Measurements from ENCODE around the gene SHLD3. TPM values are rescaled to one million over a fixed set of nuclear protein-coding genes. Genes with fewer than 3 reads are reported as not detected.
"Not testable (repeated sequence)": the region's sequence is repeated elsewhere in the genome, so short reads cannot be mapped to it uniquely, and the experiment has no call there.

The SHLD3 gene
- polyA plus RNA-seq, 1 donor: 6.1 TPM

GRCh38 chr5:65674749-65675148 is 49.9 kb downstream of the SHLD3 start:
- no peaks in the 10 kb centered on the region for H3K4me1 ChIP-seq (ENCODE audit: control insufficient read depth, insufficient read depth, low read length)
- H3K36me3 ChIP-seq (ENCODE audit: control insufficient read depth, insufficient read depth, low read length): peaks cover 2% of the 10 kb centered on the region
- H3K4me3 ChIP-seq (ENCODE audit: low read length): no peak overlapping the region
- no peak for DNase-seq
- H3K9me3 ChIP-seq (ENCODE audit: control insufficient read depth, low read depth, low read length): no peaks in the 10 kb centered on the region
- no peak overlapping the region for H3K27ac ChIP-seq (ENCODE audit: low read length)
- H3K27me3 ChIP-seq (ENCODE audit: control insufficient read depth, insufficient read depth, low read length): no peaks in the 10 kb centered on the region

- not testable (repeated sequence) for H3K9me3 ChIP-seq (ENCODE audit: control insufficient read depth, low read depth, low read length); H3K27ac ChIP-seq (ENCODE audit: low read length); DNase-seq; H3K4me3 ChIP-seq (ENCODE audit: low read length); H3K4me1 ChIP-seq (ENCODE audit: control insufficient read depth, insufficient read depth, low read length); H3K36me3 ChIP-seq (ENCODE audit: control insufficient read depth, insufficient read depth, low read length); H3K27me3 ChIP-seq (ENCODE audit: control insufficient read depth, insufficient read depth, low read length)
- WGBS (ENCODE audit: insufficient coverage, low lambda C conversion rate): 100% methylated on average over 1 of the region's 3 CpGs
These were observed 51.2 kb downstream of the SHLD3 start for GRCh38 chr5:65676056-65676455.

Other genes starting within 250 kb of the SHLD3 start
- gene ADAMTS6, start 143.1 kb upstream of the SHLD3 start, polyA plus RNA-seq: 2.3 TPM
- 19.0 TPM for gene CENPK, start 61.9 kb upstream of the SHLD3 start, polyA plus RNA-seq
- gene PPWD1, start 61.7 kb upstream of the SHLD3 start, polyA plus RNA-seq: 72.7 TPM
- gene TRIM23, start 694 bp upstream of the SHLD3 start, polyA plus RNA-seq: 13.4 TPM
- 22.4 TPM for gene TRAPPC13, start within 50 bp of the SHLD3 start, polyA plus RNA-seq
- gene SGTB, start 97.1 kb downstream of the SHLD3 start, polyA plus RNA-seq: 4.3 TPM
- gene NLN, start 97.2 kb downstream of the SHLD3 start, polyA plus RNA-seq: 11.8 TPM

Measured in large intestine (tissue), 3 donors.